ENCODE data around the gene ARHGAP26.

GRCh38 chr5:143195491-143195890, 425.3 kb downstream of the ARHGAP26 start:
- TF ChIP-seq CTCF (IDR thresholded peaks at IDR 0.05; ENCODE audit: low read depth, low read length, missing input control) (no peak), GABPA (IDR thresholded peaks at IDR 0.05 in 1 of 2, conservative IDR thresholded peaks at IDR 0.05 in 1 of 2) (no peak), FOXA1 (IDR thresholded peaks at IDR 0.05) (no peak), SP1 (IDR thresholded peaks at IDR 0.05) (no peak), HNF4A (conservative IDR thresholded peaks at IDR 0.05) (peak; percentile 13 to 21), RAD21 (IDR thresholded peaks at IDR 0.05) (peak; percentile 23 to 50), TAF1 (conservative IDR thresholded peaks at IDR 0.05) (no peak), ZBTB33 (IDR thresholded peaks at IDR 0.05) (no peak)

Measured in liver (tissue), 3 donors.